ENCODE results near the gene MAN1C1.

The MAN1C1 gene

GRCh38 chr1:25575191-25575590, 41.4 kb upstream of the MAN1C1 start:
- ATAC-seq, result no peak

GRCh38 chr1:25576459-25577133, 40.0 kb upstream of the MAN1C1 start:
- TF ChIP-seq ZNF70 (CRISPR knock-in tag; IDR thresholded peaks at IDR 0.05) (no peak), TOX (CRISPR knock-in tag; IDR thresholded peaks at IDR 0.05; ENCODE audit: borderline replicate concordance) (no peak), ESRRG (CRISPR knock-in tag; IDR thresholded peaks at IDR 0.05) (no peak), ZFP30 (CRISPR knock-in tag; IDR thresholded peaks at IDR 0.05) (no peak), CSDC2 (CRISPR knock-in tag; IDR thresholded peaks at IDR 0.05) (no peak), GLIS3 (CRISPR knock-in tag; IDR thresholded peaks at IDR 0.05) (no peak), ZNF8 (CRISPR knock-in tag; IDR thresholded peaks at IDR 0.05) (no peak), ARNTL (CRISPR knock-in tag; IDR thresholded peaks at IDR 0.05; ENCODE audit: borderline replicate concordance, low read depth) (no peak), TCF4 (CRISPR knock-in tag; IDR thresholded peaks at IDR 0.05; ENCODE audit: borderline replicate concordance) (no peak), CSRNP3 (CRISPR knock-in tag; IDR thresholded peaks at IDR 0.05) (no peak), RARB (CRISPR knock-in tag; IDR thresholded peaks at IDR 0.05) (no peak), PPARA (CRISPR knock-in tag; IDR thresholded peaks at IDR 0.05; ENCODE audit: borderline replicate concordance) (no peak), ISL1 (CRISPR knock-in tag; IDR thresholded peaks at IDR 0.05) (no peak), POU6F1 (CRISPR knock-in tag; IDR thresholded peaks at IDR 0.05; ENCODE audit: borderline replicate concordance, low read depth) (no peak), ZNF565 (CRISPR knock-in tag; conservative IDR thresholded peaks at IDR 0.05; ENCODE audit: low read depth) (no peak)
- ATAC-seq, result no peak

More at GRCh38 chr1:25575191-25575590, 41.4 kb upstream of the MAN1C1 start:
- TF ChIP-seq, protein P1, sequence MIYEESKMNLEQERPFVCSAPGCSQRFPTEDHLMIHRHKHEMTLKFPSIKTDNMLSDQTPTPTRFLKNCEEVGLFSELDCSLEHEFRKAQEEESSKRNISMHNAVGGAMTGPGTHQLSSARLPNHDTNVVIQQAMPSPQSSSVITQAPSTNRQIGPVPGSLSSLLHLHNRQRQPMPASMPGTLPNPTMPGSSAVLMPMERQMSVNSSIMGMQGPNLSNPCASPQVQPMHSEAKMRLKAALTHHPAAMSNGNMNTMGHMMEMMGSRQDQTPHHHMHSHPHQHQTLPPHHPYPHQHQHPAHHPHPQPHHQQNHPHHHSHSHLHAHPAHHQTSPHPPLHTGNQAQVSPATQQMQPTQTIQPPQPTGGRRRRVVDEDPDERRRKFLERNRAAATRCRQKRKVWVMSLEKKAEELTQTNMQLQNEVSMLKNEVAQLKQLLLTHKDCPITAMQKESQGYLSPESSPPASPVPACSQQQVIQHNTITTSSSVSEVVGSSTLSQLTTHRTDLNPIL (CRISPR knock-in tag; IDR thresholded peaks at IDR 0.05; ENCODE audit: low read depth), result no peak
- TF ChIP-seq PPARA (CRISPR knock-in tag; IDR thresholded peaks at IDR 0.05; ENCODE audit: borderline replicate concordance) (no peak), BACH2 (CRISPR knock-in tag; IDR thresholded peaks at IDR 0.05; ENCODE audit: borderline replicate concordance) (no peak), ISL1 (CRISPR knock-in tag; IDR thresholded peaks at IDR 0.05) (no peak), ZFP3 (CRISPR knock-in tag; IDR thresholded peaks at IDR 0.05) (no peak), ZNF70 (CRISPR knock-in tag; IDR thresholded peaks at IDR 0.05) (no peak), ZC3H10 (CRISPR knock-in tag; IDR thresholded peaks at IDR 0.05) (no peak)
- TF ChIP-seq, protein P2, sequence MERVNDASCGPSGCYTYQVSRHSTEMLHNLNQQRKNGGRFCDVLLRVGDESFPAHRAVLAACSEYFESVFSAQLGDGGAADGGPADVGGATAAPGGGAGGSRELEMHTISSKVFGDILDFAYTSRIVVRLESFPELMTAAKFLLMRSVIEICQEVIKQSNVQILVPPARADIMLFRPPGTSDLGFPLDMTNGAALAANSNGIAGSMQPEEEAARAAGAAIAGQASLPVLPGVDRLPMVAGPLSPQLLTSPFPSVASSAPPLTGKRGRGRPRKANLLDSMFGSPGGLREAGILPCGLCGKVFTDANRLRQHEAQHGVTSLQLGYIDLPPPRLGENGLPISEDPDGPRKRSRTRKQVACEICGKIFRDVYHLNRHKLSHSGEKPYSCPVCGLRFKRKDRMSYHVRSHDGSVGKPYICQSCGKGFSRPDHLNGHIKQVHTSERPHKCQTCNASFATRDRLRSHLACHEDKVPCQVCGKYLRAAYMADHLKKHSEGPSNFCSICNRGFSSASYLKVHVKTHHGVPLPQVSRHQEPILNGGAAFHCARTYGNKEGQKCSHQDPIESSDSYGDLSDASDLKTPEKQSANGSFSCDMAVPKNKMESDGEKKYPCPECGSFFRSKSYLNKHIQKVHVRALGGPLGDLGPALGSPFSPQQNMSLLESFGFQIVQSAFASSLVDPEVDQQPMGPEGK (CRISPR knock-in tag; IDR thresholded peaks at IDR 0.05; ENCODE audit: borderline replicate concordance), result no peak

GRCh38 chr1:25577134-25577920, 39.3 kb upstream of the MAN1C1 start:
- TF ChIP-seq ARNTL (CRISPR knock-in tag; IDR thresholded peaks at IDR 0.05; ENCODE audit: borderline replicate concordance, low read depth), result no peak
- ATAC-seq, result no peak

Measured in SK-N-SH treated with all-trans-retinoic acid at 6 μM for 48 hours (cell line).